GM21723 (cell line): ENCODE data around the gene ACSL1.
"Not testable (repeated sequence)": the region's sequence is repeated elsewhere in the genome, so short reads cannot be mapped to it uniquely, and the experiment has no call there.

Experiments
- ATAC-seq: cut with Tn5 transposase; IDR thresholded peaks from one replicate; pipeline ENCODE4 v1.9.1; 2021; ENCODE audit warnings: mild to moderate bottlenecking, moderate library complexity; ENCODE audit not compliant: unreplicated experiment

Gene ACSL1

DNA sequence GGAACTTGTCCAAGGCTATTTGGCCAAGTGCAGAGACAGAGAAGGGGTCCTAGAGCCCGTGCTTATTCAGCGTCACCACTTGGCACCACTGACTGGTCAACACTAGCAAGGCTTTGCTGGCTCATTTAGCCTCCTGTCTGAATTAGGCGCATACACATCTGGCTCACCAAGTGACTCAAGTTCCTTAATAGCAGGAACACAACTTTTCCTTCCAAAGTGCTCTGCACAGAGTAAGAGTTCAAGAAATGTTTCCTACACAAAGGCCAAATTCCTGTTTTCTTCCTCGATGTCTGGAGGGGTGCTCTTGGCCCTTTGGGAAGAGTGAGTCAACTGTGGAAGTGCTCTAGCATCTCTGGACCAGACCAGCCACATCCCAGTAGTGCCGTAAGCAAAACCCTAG lies 65.1 kb downstream of the ACSL1 start:
- ATAC-seq, result no peak

- ATAC-seq, result no peak
These were observed 68.0 kb downstream of the ACSL1 start for GRCh38 chr4:184757810-184758209.

- ATAC-seq, result no peak
These were observed 69.4 kb downstream of the ACSL1 start for GRCh38 chr4:184756399-184756798.

- ATAC-seq, result no peak
These were observed 70.5 kb downstream of the ACSL1 start for GRCh38 chr4:184755278-184755677.

- no peak for ATAC-seq
These were observed 73.1 kb downstream of the ACSL1 start for GRCh38 chr4:184752496-184753275.

DNA sequence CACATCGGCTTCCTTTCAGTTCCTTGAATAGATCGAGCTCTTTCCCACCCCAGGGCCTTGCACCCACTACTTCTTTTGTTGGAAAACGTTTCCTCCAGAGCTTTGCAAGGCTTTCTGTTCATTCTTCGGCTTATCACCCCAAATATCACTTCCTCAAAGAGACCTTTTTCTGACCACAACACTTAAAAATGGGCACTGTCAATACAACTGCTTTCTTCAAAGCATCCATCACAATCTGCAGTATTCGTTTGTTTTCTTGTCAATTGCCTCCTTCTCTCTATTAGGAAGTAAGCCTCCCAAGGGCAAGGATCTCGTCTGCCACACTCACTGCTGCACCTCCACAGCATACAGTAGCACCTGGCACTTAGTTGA lies 74.2 kb downstream of the ACSL1 start:
- ATAC-seq, result no peak

GRCh38 chr4:184750926-184751584 lies 74.7 kb downstream of the ACSL1 start:
- no peak for ATAC-seq

- no peak for ATAC-seq
These were observed 77.5 kb downstream of the ACSL1 start for GRCh38 chr4:184748251-184748652.

GRCh38 chr4:184747034-184747830 lies 78.5 kb downstream of the ACSL1 start:
- ATAC-seq, result no peak

DNA sequence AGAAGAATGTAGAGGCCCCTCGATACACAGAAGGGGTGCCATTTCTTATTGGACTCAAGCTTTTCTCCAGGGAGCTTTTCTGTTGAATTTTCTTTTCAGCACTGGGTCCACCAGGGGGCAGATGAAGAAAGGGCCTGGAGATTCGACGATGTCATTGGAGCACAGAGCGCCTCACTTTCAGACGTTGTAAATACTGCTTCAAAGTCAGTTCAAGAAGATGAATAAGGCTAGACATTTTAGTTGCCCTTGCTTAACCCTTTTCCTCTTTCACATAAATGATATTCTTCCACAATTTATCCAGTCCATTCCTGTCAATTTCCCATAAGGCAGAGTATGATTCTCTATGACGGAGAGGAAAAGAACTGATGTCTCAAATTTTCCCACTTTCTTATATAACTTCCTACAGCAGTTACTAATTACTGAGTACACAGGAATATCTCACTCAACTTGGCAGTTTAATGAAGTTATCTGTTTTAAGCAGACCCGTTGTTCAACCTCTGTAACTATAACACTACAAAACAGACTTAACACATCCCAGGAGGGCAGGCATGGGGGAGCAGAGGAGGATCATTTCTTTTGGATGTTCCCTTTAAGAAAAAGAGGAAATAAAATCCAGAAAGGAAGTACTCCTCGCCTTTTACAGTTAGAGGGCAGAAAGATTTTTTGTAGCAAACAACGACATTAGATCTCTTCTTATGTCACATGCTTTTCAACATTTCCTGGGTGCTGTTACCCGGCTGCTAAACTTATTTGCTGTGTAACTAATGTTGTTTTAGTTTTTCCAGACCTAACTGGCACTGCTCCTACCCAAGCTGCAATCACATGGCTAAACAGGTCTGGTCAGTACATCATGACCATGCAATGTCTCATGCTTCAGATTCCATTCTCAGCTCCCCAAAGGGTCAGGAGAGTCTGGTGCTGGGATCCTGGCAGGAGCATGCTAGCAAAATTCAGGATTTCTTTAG lies 79.7 kb downstream of the ACSL1 start:
- peak; percentile 68 for ATAC-seq

DNA sequence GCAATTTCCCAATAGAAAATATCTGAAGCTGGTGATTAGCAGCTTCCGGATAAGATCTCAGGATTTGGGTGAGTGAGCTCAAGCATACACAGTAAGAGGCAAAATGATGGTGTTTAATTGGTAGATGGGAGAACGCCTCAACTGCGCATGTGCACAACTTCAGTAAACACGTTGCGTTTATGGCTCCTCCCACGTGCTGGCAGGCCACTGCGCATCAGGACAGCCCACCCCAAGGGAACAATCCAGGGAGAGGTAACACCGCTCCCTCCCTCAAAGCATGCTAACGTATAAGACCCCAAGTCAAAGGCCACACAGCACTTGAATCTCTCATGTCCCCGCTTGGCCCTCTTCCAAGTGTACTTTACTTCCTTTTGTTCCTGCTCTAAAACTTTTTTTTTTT lies 81.5 kb downstream of the ACSL1 start:
- ATAC-seq, result no peak

- ATAC-seq, result no peak
These were observed 82.1 kb downstream of the ACSL1 start for GRCh38 chr4:184743650-184744049.

- ATAC-seq, result not testable (repeated sequence)
These were observed 84.1 kb downstream of the ACSL1 start for GRCh38 chr4:184741651-184742050.

- ATAC-seq, result no peak
These were observed 84.8 kb downstream of the ACSL1 start for GRCh38 chr4:184740980-184741391.

- ATAC-seq, result not testable (repeated sequence)
These were observed 86.2 kb downstream of the ACSL1 start for GRCh38 chr4:184739575-184739974.

DNA sequence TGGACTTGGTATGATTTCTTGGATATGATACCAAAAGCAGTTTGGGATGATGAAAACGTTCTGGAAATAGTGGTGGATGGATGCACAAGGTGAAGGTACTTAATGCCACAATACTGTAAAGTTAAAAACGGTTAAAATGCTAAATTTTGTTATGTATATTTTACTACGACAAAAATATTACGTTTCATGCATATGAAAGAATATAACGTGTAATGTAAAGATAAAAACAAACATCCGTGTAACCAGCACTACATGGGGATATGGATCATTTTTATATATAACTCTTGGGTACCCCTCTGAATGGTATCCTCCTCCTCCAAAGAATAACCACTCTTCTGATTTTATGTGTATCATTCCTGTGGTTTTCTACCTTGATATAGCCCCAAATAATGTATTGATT lies 91.0 kb downstream of the ACSL1 start:
- ATAC-seq, result no peak

- peak; percentile 91 for ATAC-seq
These were observed 91.9 kb downstream of the ACSL1 start, which contains the start of gene CENPU for GRCh38 chr4:184733654-184734524. Gene CENPU, minus strand, starts transcription at chr4:184734096. Its CDS starts 34 bp downstream, at chr4:184734062.

DNA sequence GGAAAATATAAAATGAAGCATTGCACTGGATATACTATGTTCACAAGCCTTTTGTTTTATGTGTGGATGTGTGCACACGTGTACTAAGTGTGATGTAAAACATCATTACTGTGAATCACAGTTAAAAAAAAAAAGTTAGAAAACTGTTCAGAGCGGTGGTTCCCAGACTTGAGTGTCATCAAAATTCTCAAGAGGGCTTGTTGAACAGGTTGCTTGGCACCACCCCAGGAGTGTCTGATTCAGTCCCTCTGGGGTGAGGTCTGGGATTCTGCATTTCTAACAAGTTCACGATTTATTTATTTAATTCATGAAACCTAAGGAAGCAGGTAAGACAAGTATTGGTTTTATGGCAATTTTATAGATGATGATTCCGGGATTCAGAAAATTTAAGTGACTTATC lies 93.6 kb downstream of the ACSL1 start:
- no peak for ATAC-seq

DNA sequence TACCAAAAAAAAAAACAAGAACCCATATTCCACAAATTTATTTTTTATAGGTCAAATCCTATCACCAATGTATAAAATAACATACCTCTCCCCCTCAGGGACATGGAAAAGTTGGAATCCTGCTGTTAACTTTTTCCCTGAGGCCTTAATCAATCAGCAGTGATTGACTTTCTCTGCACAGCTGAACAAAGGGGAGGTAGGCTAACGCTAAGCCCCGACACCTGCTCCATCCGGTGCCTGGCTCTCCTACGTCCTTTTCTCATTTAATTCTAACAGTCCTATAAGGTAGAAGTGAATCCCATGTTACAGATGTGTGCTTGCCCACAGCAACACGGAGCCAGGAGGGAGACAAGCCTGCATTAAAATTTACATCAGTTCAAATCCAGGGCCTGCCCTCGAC lies 94.7 kb downstream of the ACSL1 start:
- ATAC-seq, result no peak
